Measurements from ENCODE around the gene PIRT. TPM values are rescaled to one million over a fixed set of nuclear protein-coding genes. Genes with fewer than 3 reads are reported as not detected.

Gene PIRT
- polyA plus RNA-seq, 1 donor from 2014 or later: not detected

DNA sequence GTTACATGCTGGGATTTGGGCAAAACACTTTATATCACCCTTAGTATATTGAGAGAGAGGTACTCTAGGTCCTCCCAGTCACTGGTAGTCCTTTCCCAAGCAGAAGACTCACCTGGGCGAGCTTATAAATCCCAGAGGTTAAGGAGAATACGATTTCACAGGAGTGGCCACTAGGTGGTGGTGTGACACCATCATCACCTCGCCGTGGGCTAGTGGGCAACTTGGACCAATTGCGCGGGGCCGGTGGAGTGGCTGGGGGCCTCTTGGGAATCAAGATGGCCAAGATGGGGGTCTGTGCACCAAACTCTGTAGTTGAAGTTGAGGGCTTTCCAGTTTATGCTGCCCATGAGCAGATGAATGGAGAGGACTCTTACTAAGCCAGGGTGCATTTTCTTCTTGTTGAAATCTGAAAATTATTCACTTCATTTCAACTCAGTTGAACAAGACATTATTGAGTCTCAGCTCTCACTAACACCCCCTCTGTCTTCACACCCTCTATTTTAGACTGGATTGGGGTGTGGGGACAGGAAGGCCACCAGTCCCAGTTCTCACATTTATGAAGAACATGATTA, 38.2 kb upstream of the PIRT start:
- Histone ChIP-seq H3K4me2 (ENCODE audit: low read length) (no peak overlapping the region), H3F3A (ENCODE audit: insufficient read depth, low read length, poor library complexity, severe bottlenecking) (no peaks in the 10 kb centered on the region), H3K9ac (ENCODE audit: low read length) (no peak overlapping the region), H3K27me3 (ENCODE audit: insufficient read depth, low read depth, low read length) (no peaks in the 10 kb centered on the region), H4K20me1 (ENCODE audit: insufficient read depth) (no peaks in the 10 kb centered on the region), H3K36me3 (ENCODE audit: insufficient read depth, low read length) (no peaks in the 10 kb centered on the region), H3K9me2 (ENCODE audit: insufficient read depth, low read length) (no peaks in the 10 kb centered on the region), H3K9me3 (ENCODE audit: low read length) (no peaks in the 10 kb centered on the region), H3K27ac (ENCODE audit: low read length) (no peak overlapping the region), H3K79me2 (replicated peaks; ENCODE audit: insufficient read depth, low read length) (no peaks in the 10 kb centered on the region), H3K4me3 (ENCODE audit: low read length) (no peak overlapping the region), H2AFZ (ENCODE audit: low read depth, low read length) (no peak overlapping the region)
- TF ChIP-seq CTCF (IDR thresholded peaks at IDR 0.05; ENCODE audit: poor library complexity, severe bottlenecking) (peak; percentile 97), MXI1 (conservative IDR thresholded peaks at IDR 0.05; ENCODE audit: poor library complexity, severe bottlenecking) (no peak), REST (IDR thresholded peaks at IDR 0.05; ENCODE audit: borderline replicate concordance) (no peak), EZH2 (IDR thresholded peaks at IDR 0.05; ENCODE audit: borderline replicate concordance, insufficient read depth, low read length, poor library complexity, severe bottlenecking) (no peak), SMC3 (conservative IDR thresholded peaks at IDR 0.05; ENCODE audit: poor library complexity) (peak; percentile 99), POLR2AphosphoS5 (IDR thresholded peaks at IDR 0.05) (no peak), TAF1 (IDR thresholded peaks at IDR 0.05; ENCODE audit: low read depth) (no peak), RAD21 (conservative IDR thresholded peaks at IDR 0.05) (peak; percentile 99), EP300 (conservative IDR thresholded peaks at IDR 0.05; ENCODE audit: poor library complexity, severe bottlenecking) (no peak)

DNA sequence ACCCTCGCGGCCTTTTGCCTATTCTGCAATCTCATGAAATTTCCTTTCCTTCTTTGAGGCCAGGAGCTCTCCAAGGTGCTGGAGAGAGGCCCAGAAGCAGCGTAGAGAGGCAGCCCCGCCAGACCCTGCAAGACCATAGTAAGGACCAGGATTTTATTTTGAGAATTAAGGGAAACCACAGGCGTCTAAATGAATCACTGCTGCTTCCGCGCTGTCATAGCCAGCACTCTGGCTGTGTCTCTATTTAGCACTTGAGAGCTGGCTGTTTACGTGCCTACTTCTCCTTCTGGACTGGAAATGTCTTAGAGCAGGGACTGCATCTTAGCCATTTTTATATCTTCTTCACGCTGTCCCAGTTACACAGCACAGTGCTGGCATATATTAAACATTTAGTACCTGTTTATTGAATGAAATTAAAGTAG, 37.6 kb upstream of the PIRT start:
- no peaks in the 10 kb centered on the region for H3F3A ChIP-seq (ENCODE audit: insufficient read depth, low read length, poor library complexity, severe bottlenecking)
- H4K20me1 ChIP-seq (ENCODE audit: insufficient read depth): no peaks in the 10 kb centered on the region
- H3K9ac ChIP-seq (ENCODE audit: low read length): no peak overlapping the region
- H3K27me3 ChIP-seq (ENCODE audit: insufficient read depth, low read depth, low read length): no peaks in the 10 kb centered on the region
- H3K79me2 ChIP-seq (replicated peaks; ENCODE audit: insufficient read depth, low read length): no peaks in the 10 kb centered on the region
- H3K4me3 ChIP-seq (ENCODE audit: low read length): no peak overlapping the region
- H3K36me3 ChIP-seq (ENCODE audit: insufficient read depth, low read length): no peaks in the 10 kb centered on the region
- no peaks in the 10 kb centered on the region for H3K9me3 ChIP-seq (ENCODE audit: low read length)
- no peak overlapping the region for H3K27ac ChIP-seq (ENCODE audit: low read length)
- no peaks in the 10 kb centered on the region for H3K9me2 ChIP-seq (ENCODE audit: insufficient read depth, low read length)
- H2AFZ ChIP-seq (ENCODE audit: low read depth, low read length): no peak overlapping the region
- no peak overlapping the region for H3K4me2 ChIP-seq (ENCODE audit: low read length)
- TF ChIP-seq POLR2AphosphoS5 (IDR thresholded peaks at IDR 0.05) (no peak), RAD21 (conservative IDR thresholded peaks at IDR 0.05) (no peak), CTCF (IDR thresholded peaks at IDR 0.05; ENCODE audit: poor library complexity, severe bottlenecking) (no peak), EZH2 (IDR thresholded peaks at IDR 0.05; ENCODE audit: borderline replicate concordance, insufficient read depth, low read length, poor library complexity, severe bottlenecking) (no peak), TAF1 (IDR thresholded peaks at IDR 0.05; ENCODE audit: low read depth) (no peak), MXI1 (conservative IDR thresholded peaks at IDR 0.05; ENCODE audit: poor library complexity, severe bottlenecking) (no peak), SMC3 (conservative IDR thresholded peaks at IDR 0.05; ENCODE audit: poor library complexity) (no peak), EP300 (conservative IDR thresholded peaks at IDR 0.05; ENCODE audit: poor library complexity, severe bottlenecking) (no peak), REST (IDR thresholded peaks at IDR 0.05; ENCODE audit: borderline replicate concordance) (no peak)

Measured in neural cell (in vitro differentiated cells).